ENCODE data around the gene CIRBP. TPM values are rescaled to one million over a fixed set of nuclear protein-coding genes. Genes with fewer than 3 reads are reported as not detected.

The CIRBP gene
- total RNA-seq, 2 experiments from 2014 or later = 161 to 180 TPM

GRCh38 chr19:1230783-1231489 is 38.2 kb upstream of the CIRBP start:
- Mint-ChIP-seq H3K4me3 (no peak overlapping the region), H3K27ac (no peak overlapping the region), H3K9me3 (no peaks in the 10 kb centered on the region), H3K36me3 (ENCODE audit: low read depth) (peaks cover 2% of the 10 kb centered on the region), H3K27me3 (no peaks in the 10 kb centered on the region), H3K4me1 (ENCODE audit: low read depth) (no peaks in the 10 kb centered on the region)
- ChIA-PET CTCF (no interaction called here), POLR2A (no interaction called here)
- ATAC-seq (peak; percentile 21), DNase-seq (no peak)
- intact Hi-C loops (cut with micrococcal nuclease) = no loop called here
- no peak for TF ChIP-seq CTCF (IDR thresholded peaks at IDR 0.05)

DNA sequence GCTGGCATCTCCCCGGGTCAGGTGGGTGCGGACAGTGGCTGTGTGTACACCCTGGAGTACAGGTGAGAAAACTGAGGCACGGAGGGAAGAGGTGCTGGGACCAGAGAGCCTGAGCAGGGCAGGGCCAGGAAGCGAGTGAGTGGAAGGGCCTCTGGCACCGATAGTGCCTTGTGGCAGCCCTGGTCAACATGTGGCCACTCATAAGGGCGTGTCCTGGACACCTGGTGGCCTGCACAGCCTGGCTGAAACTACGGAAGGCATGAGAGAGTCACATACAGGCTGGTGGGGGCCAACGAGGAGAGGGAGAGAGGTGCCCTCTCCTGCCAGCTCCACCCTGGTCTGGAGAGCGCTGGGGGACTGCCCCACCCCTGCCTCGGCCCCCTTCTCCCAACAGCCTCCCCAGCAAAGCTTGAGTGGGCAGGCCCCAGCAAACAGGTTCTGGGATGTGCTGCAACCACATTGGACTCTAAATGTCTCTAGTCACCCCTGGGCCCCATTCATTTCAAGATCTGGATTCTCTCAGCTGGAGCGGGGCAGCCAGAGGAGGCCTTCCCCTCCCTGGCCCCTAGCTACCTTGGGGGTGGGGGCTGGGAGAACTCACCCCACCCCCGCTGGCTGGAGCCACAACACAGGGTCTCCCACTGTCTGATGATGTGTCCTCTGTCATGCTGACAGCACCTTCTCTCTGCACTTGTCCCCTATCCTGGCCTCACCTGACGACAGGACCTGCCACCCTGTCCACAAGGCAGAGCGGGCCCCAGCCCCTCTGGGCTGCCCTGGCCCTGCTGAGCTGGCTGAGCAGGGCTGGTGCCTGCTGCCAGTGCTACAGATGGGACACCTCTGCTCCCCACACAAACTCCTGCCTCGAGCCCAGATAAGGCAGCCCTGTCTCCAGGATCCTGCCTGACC is 37.1 kb upstream of the CIRBP start:
- Mint-ChIP-seq H3K27ac (no peak overlapping the region), H3K9me3 (no peaks in the 10 kb centered on the region), H3K4me3 (no peak overlapping the region), H3K36me3 (ENCODE audit: low read depth) (peaks cover 2% of the 10 kb centered on the region), H3K27me3 (no peaks in the 10 kb centered on the region), H3K4me1 (ENCODE audit: low read depth) (no peaks in the 10 kb centered on the region)
- no peak for ATAC-seq
- TF ChIP-seq CTCF (IDR thresholded peaks at IDR 0.05) = no peak
- intact Hi-C loops (cut with micrococcal nuclease) = no loop called here
- no peak for DNase-seq
- ChIA-PET CTCF (interaction anchor here (0.9 to 1.2 kb wide), 3 partner anchors 9 to 118 kb away, joined by 3 to 7 read pairs (median 3); no protein-coding TSS in a partner anchor), POLR2A (interaction anchor here (1.0 kb wide), 1 partner anchor 13 kb away, joined by 3 read pairs; no protein-coding TSS in a partner anchor)

- DNase-seq = no peak
- no peak for ATAC-seq
- Mint-ChIP-seq H3K36me3 (ENCODE audit: low read depth) (peaks cover 2% of the 10 kb centered on the region), H3K27me3 (no peaks in the 10 kb centered on the region), H3K4me3 (no peak overlapping the region), H3K9me3 (no peaks in the 10 kb centered on the region), H3K27ac (no peak overlapping the region), H3K4me1 (ENCODE audit: low read depth) (no peaks in the 10 kb centered on the region)
- intact Hi-C loops (cut with micrococcal nuclease) = no loop called here
- no peak for TF ChIP-seq CTCF (IDR thresholded peaks at IDR 0.05)
- CTCF ChIA-PET = interaction anchor here (1.0 to 1.2 kb wide), 2 partner anchors 20 to 119 kb away, joined by 3 to 7 read pairs; no protein-coding TSS in a partner anchor
- POLR2A ChIA-PET = interaction anchor here (1.0 kb wide), 1 partner anchor 12 kb away, joined by 3 read pairs; no protein-coding TSS in a partner anchor
These were observed 36.5 kb upstream of the CIRBP start for GRCh38 chr19:1232652-1233072.

- no peak overlapping the region for H3K4me3 Mint-ChIP-seq
- DNase-seq (no peak), ATAC-seq (no peak)
- intact Hi-C loops (cut with micrococcal nuclease) = no loop called here
- peaks cover under 1% of the 10 kb centered on the region for H3K4me1 Mint-ChIP-seq (ENCODE audit: low read depth)
- H3K27me3 Mint-ChIP-seq = peaks cover under 1% of the 10 kb centered on the region
- H3K9me3 Mint-ChIP-seq = no peaks in the 10 kb centered on the region
- TF ChIP-seq CTCF (IDR thresholded peaks at IDR 0.05) = no peak
- CTCF ChIA-PET = no interaction called here
- POLR2A ChIA-PET = no interaction called here
- no peak overlapping the region for H3K27ac Mint-ChIP-seq
- peaks cover 1% of the 10 kb centered on the region for H3K36me3 Mint-ChIP-seq (ENCODE audit: low read depth)
These were observed 35.9 kb upstream of the CIRBP start for GRCh38 chr19:1233115-1233667.
